Stimulated activated naive B cell treated with anti-CD40 and anti-IgM and Interleukin-4, amounts not matched to agents 10 μg/mL and 1 μg/mL and 100 μg/mL, for 72 hours (primary cell): Measurements from ENCODE around the gene TMEM135.

ENCODE experiments used
- ATAC-seq, 2 donors: fragments of 150-1000 bp; cut with Tn5 transposase; replicated peaks; 2 replicates each; pipeline ENCODE4 v1.10.0; 2021; ENCODE audit warnings: moderate library complexity in 1 of 2
- DNase-seq: peaks from one replicate; pipeline ENCODE4 v3.0.0; 2021
- H3K27ac Mint-ChIP-seq: one replicate; pipeline ENCODE4 v1.8.0; 2022; ENCODE audit warnings: mild to moderate bottlenecking, mixed read lengths
- H3K27me3 Mint-ChIP-seq, 2 donors: one replicate each; pipeline ENCODE4 v1.8.0; 2022; ENCODE audit warnings: mixed read lengths in 2 of 2
- H3K36me3 Mint-ChIP-seq, 2 donors: one replicate each; pipeline ENCODE4 v1.8.0; 2022; ENCODE audit warnings: mixed read lengths in 2 of 2, mild to moderate bottlenecking in 1 of 2
- H3K4me1 Mint-ChIP-seq, 2 donors: one replicate each; pipeline ENCODE4 v1.8.0; 2022; ENCODE audit warnings: mixed read lengths in 2 of 2, mild to moderate bottlenecking in 1 of 2
- H3K4me3 Mint-ChIP-seq, 2 donors: one replicate each; pipeline ENCODE4 v1.8.0; 2022; ENCODE audit warnings: mild to moderate bottlenecking in 2 of 2, mixed read lengths in 2 of 2, moderate library complexity in 1 of 2
- H3K9me3 Mint-ChIP-seq, 2 donors: one replicate each; pipeline ENCODE4 v1.8.0; 2022; ENCODE audit warnings: mixed read lengths in 2 of 2, mild to moderate bottlenecking in 1 of 2

TMEM135 gene

GRCh38 chr11:87190071-87190470 is 152.3 kb downstream of the TMEM135 start:
- H3K4me1 Mint-ChIP-seq = peaks cover 2 to 5% of the 10 kb centered on the region in 2 donors
- no peak overlapping the region for H3K4me3 Mint-ChIP-seq
- H3K36me3 Mint-ChIP-seq = peaks cover 0 to 4% of the 10 kb centered on the region in 2 donors
- DNase-seq (no peak), ATAC-seq (no peak)
- no peak overlapping the region for H3K27ac Mint-ChIP-seq
- no peaks in the 10 kb centered on the region for H3K9me3 Mint-ChIP-seq
- no peaks in the 10 kb centered on the region for H3K27me3 Mint-ChIP-seq

GRCh38 chr11:87193756-87194470 is 156.2 kb downstream of the TMEM135 start:
- Mint-ChIP-seq H3K27me3 (no peaks in the 10 kb centered on the region), H3K4me1 (peaks cover 5 to 16% of the 10 kb centered on the region in 2 donors), H3K9me3 (peaks cover 0 to 2% of the 10 kb centered on the region in 2 donors), H3K27ac (no peak overlapping the region), H3K4me3 (no peak overlapping the region), H3K36me3 (peaks cover 4% of the 10 kb centered on the region in 2 donors)
- ATAC-seq (no peak), DNase-seq (no peak)

GRCh38 chr11:87194985-87195820 is 157.5 kb downstream of the TMEM135 start:
- Mint-ChIP-seq H3K36me3 (peaks cover 3 to 4% of the 10 kb centered on the region in 2 donors), H3K9me3 (peaks cover 0 to 2% of the 10 kb centered on the region in 2 donors), H3K4me1 (peaks cover 4 to 12% of the 10 kb centered on the region in 2 donors), H3K27ac (no peak overlapping the region), H3K4me3 (no peak overlapping the region), H3K27me3 (no peaks in the 10 kb centered on the region)
- ATAC-seq = no peak
- DNase-seq = no peak

GRCh38 chr11:87198266-87198881 is 160.6 kb downstream of the TMEM135 start:
- no peaks in the 10 kb centered on the region for H3K27me3 Mint-ChIP-seq

GRCh38 chr11:87201376-87201775 is 163.6 kb downstream of the TMEM135 start:
- no peak for DNase-seq
- no peaks in the 10 kb centered on the region for H3K9me3 Mint-ChIP-seq
- no peak overlapping the region for H3K4me3 Mint-ChIP-seq
- H3K27ac Mint-ChIP-seq = no peak overlapping the region
- ATAC-seq = no peak
- no peaks in the 10 kb centered on the region for H3K27me3 Mint-ChIP-seq
- H3K4me1 Mint-ChIP-seq = peaks cover 11 to 18% of the 10 kb centered on the region in 2 donors
- H3K36me3 Mint-ChIP-seq = peaks cover 2 to 14% of the 10 kb centered on the region in 2 donors

More at GRCh38 chr11:87198266-87198881, 160.6 kb downstream of the TMEM135 start:
- Mint-ChIP-seq H3K4me1 (peaks cover 4 to 15% of the 10 kb centered on the region in 2 donors), H3K9me3 (peaks cover 0 to 2% of the 10 kb centered on the region in 2 donors), H3K4me3 (no peak overlapping the region), H3K36me3 (peaks cover 3 to 9% of the 10 kb centered on the region in 2 donors), H3K27ac (peak overlapping the region; percentile 4)
- DNase-seq = no peak
- no peak for ATAC-seq

- Mint-ChIP-seq H3K36me3 (peaks cover 10 to 17% of the 10 kb centered on the region in 2 donors), H3K27me3 (no peaks in the 10 kb centered on the region)
Observed at GRCh38 chr11:87203907-87204602, 166.3 kb downstream of the TMEM135 start.

GRCh38 chr11:87212891-87213290 is 175.2 kb downstream of the TMEM135 start:
- Mint-ChIP-seq H3K36me3 (peaks cover 5 to 11% of the 10 kb centered on the region in 2 donors), H3K4me1 (peaks cover 0 to 8% of the 10 kb centered on the region in 2 donors), H3K9me3 (peaks cover 0 to 4% of the 10 kb centered on the region in 2 donors), H3K4me3 (no peak overlapping the region), H3K27me3 (no peaks in the 10 kb centered on the region), H3K27ac (no peak overlapping the region)
- ATAC-seq (no peak), DNase-seq (no peak)

More at GRCh38 chr11:87203907-87204602, 166.3 kb downstream of the TMEM135 start:
- peak overlapping the region; percentile 60 for H3K27ac Mint-ChIP-seq
- peaks cover 0 to 4% of the 10 kb centered on the region in 2 donors for H3K9me3 Mint-ChIP-seq
- ATAC-seq = peak in 1 of 2 donors; percentile 61
- H3K4me3 Mint-ChIP-seq = no peak overlapping the region
- peaks cover 8 to 16% of the 10 kb centered on the region in 2 donors for H3K4me1 Mint-ChIP-seq
- no peak for DNase-seq

GRCh38 chr11:87213444-87213843 is 175.7 kb downstream of the TMEM135 start:
- ATAC-seq = peak in 1 of 2 donors; percentile 34
- H3K9me3 Mint-ChIP-seq = no peaks in the 10 kb centered on the region
- H3K4me1 Mint-ChIP-seq = peaks cover 0 to 8% of the 10 kb centered on the region in 2 donors
- H3K27me3 Mint-ChIP-seq = no peaks in the 10 kb centered on the region
- H3K4me3 Mint-ChIP-seq = no peak overlapping the region
- H3K27ac Mint-ChIP-seq = no peak overlapping the region
- no peak for DNase-seq
- peaks cover 0 to 6% of the 10 kb centered on the region in 2 donors for H3K36me3 Mint-ChIP-seq

GRCh38 chr11:87215236-87215635 is 177.5 kb downstream of the TMEM135 start:
- H3K27ac Mint-ChIP-seq = no peak overlapping the region
- H3K36me3 Mint-ChIP-seq = peaks cover 0 to 3% of the 10 kb centered on the region in 2 donors
- DNase-seq = no peak
- no peaks in the 10 kb centered on the region for H3K9me3 Mint-ChIP-seq
- no peak for ATAC-seq
- no peak overlapping the region for H3K4me3 Mint-ChIP-seq
- no peaks in the 10 kb centered on the region for H3K27me3 Mint-ChIP-seq
- H3K4me1 Mint-ChIP-seq = peaks cover 0 to 8% of the 10 kb centered on the region in 2 donors

- Mint-ChIP-seq H3K36me3 (peaks cover 6 to 7% of the 10 kb centered on the region in 2 donors), H3K4me3 (no peak overlapping the region), H3K9me3 (no peaks in the 10 kb centered on the region), H3K27me3 (no peaks in the 10 kb centered on the region), H3K27ac (peak overlapping the region; percentile 51), H3K4me1 (no peaks in the 10 kb centered on the region)
- no peak for ATAC-seq
- DNase-seq = no peak
Observed at GRCh38 chr11:87219266-87219665, 181.5 kb downstream of the TMEM135 start.

- Mint-ChIP-seq H3K4me1 (peaks cover 0 to 3% of the 10 kb centered on the region in 2 donors), H3K4me3 (no peak overlapping the region), H3K27ac (no peak overlapping the region), H3K27me3 (no peaks in the 10 kb centered on the region), H3K36me3 (peaks cover 7% of the 10 kb centered on the region in 2 donors), H3K9me3 (no peaks in the 10 kb centered on the region)
- DNase-seq (no peak), ATAC-seq (no peak)
Observed at GRCh38 chr11:87223816-87224215, 186.1 kb downstream of the TMEM135 start.

- DNase-seq (no peak), ATAC-seq (no peak)
- no peak overlapping the region for H3K27ac Mint-ChIP-seq
- no peaks in the 10 kb centered on the region for H3K27me3 Mint-ChIP-seq
- peaks cover 7% of the 10 kb centered on the region in 2 donors for H3K36me3 Mint-ChIP-seq
- H3K4me3 Mint-ChIP-seq = no peak overlapping the region
- H3K9me3 Mint-ChIP-seq = no peaks in the 10 kb centered on the region
- H3K4me1 Mint-ChIP-seq = peaks cover 0 to 3% of the 10 kb centered on the region in 2 donors
Observed at GRCh38 chr11:87224486-87224885, 186.8 kb downstream of the TMEM135 start.

GRCh38 chr11:87228820-87229219 is 191.1 kb downstream of the TMEM135 start:
- Mint-ChIP-seq H3K27ac (no peak overlapping the region), H3K27me3 (no peaks in the 10 kb centered on the region), H3K4me1 (peaks cover 0 to 3% of the 10 kb centered on the region in 2 donors), H3K9me3 (peaks cover 16 to 22% of the 10 kb centered on the region in 2 donors), H3K36me3 (peaks cover 17 to 27% of the 10 kb centered on the region in 2 donors), H3K4me3 (no peak overlapping the region)
- DNase-seq (no peak), ATAC-seq (no peak)

GRCh38 chr11:87230995-87231394 is 193.3 kb downstream of the TMEM135 start:
- DNase-seq (no peak), ATAC-seq (no peak)
- peaks cover 17 to 27% of the 10 kb centered on the region in 2 donors for H3K36me3 Mint-ChIP-seq
- no peak overlapping the region for H3K4me3 Mint-ChIP-seq
- peaks cover 0 to 3% of the 10 kb centered on the region in 2 donors for H3K4me1 Mint-ChIP-seq
- no peaks in the 10 kb centered on the region for H3K27me3 Mint-ChIP-seq
- H3K27ac Mint-ChIP-seq = no peak overlapping the region
- H3K9me3 Mint-ChIP-seq = peaks cover 16 to 22% of the 10 kb centered on the region in 2 donors
